Heart right ventricle (tissue), 16 donors: ENCODE results near the gene LHX3. TPM values are rescaled to one million over a fixed set of nuclear protein-coding genes. Genes with fewer than 3 reads are reported as not detected.

ENCODE experiments used
- ATAC-seq, 8 donors: fragments of 200-7000 bp; cut with Tn5 transposase; one replicate each; pipeline ENCODE4 v1.9.1; 2020; ENCODE audit warnings: mild to moderate bottlenecking in 8 of 8, moderate library complexity in 8 of 8, moderate number of reproducible peaks in 1 of 8
- DNase-seq, 2 donors: peaks; one replicate each; pipeline ENCODE4 v3.0.0-alpha.2; 2020
- H3K27ac ChIP-seq, 10 donors: fragments of 200-600 bp; sonication (generic) in 2 of 10; one replicate each; pipeline versions ENCODE4 v1.5.0 to v1.8.0; 2020 to 2022; ENCODE audit warnings: mild to moderate bottlenecking in 3 of 10
- H3K27me3 ChIP-seq, 7 donors: fragments of 200-600 bp; one replicate each; pipeline ENCODE4 v1.8.0; 2021 to 2022; ENCODE audit warnings: mild to moderate bottlenecking in 2 of 7
- H3K36me3 ChIP-seq, 9 donors: fragments of 200-600 bp; sonication (generic) in 1 of 9; one replicate each; pipeline versions ENCODE4 v1.5.0 to v1.8.0; 2020 to 2022; ENCODE audit warnings: mild to moderate bottlenecking in 2 of 9
- H3K4me1 ChIP-seq, 9 donors: fragments of 200-600 bp; sonication (generic) in 1 of 9; one replicate each; pipeline versions ENCODE4 v1.5.0 to v1.8.0; 2020 to 2022; ENCODE audit warnings: mild to moderate bottlenecking in 4 of 9
- H3K4me3 ChIP-seq, 10 donors: fragments of 200-600 bp; sonication (generic) in 2 of 10; one replicate each; pipeline versions ENCODE4 v1.5.0 to v1.8.0; 2020 to 2022; ENCODE audit warnings: mild to moderate bottlenecking in 7 of 10, moderate library complexity in 2 of 10
- H3K9me3 ChIP-seq, 11 donors: fragments of 200-600 bp in 10 of 11; sonication (generic) in 2 of 11; one replicate each; pipeline versions ENCODE4 v1.5.0 to v1.8.0; 2013 to 2022; ENCODE audit warnings: mild to moderate bottlenecking in 2 of 11, control low read depth in 1 of 11, moderate library complexity in 1 of 11
- WGBS, 2 donors: extraction: QIAGEN DNeasy Blood & Tissue Kit; methylation state at CpG; one replicate each; pipeline ENCODE4 v1.1.7; 2013; ENCODE audit warnings: inconsistent platforms in 1 of 2; 5-methylcytosine and 5-hydroxymethylcytosine counted together
- intact Hi-C, 10 donors: fragments of 100-400 bp; cut with DNase I; formaldehyde crosslinking; loops; one replicate each; pipeline versions ENCODE4 v1.11.1 to v1.14.2; 2022
- polyA plus RNA-seq, 2 donors: library from polyadenylated mRNA; stranded (reverse); fragments of 200-250 nt; gene quantifications; one replicate each; pipeline ENCODE4 v1.2.3, GENCODE V29; 2013
- total RNA-seq, 10 donors: library from RNA; stranded (reverse); fragmentation: NEBNext Ultra II Directional in 3 of 10; extraction: Animal tissue kit (Norgen Biotek cat#: 25700) in 3 of 10; gene quantifications; one replicate each; pipeline versions ENCODE4 v1.2.1 to v1.2.4, GENCODE V29; 2021 to 2023
- TF ChIP-seq, protein P1 (sequence below), 9 donors: fragments of 200-600 bp; sonication (generic) in 2 of 9; IDR thresholded peaks; one replicate each; pipeline versions ENCODE4 v1.5.0 to v1.8.0; 2021 to 2022; ENCODE audit warnings: antibody characterized with exemption in 9 of 9, mild to moderate bottlenecking in 5 of 9, moderate library complexity in 1 of 9
- donor health status: Arrhythmogenic right ventricular cardiomyopathy.
- donor health status: ischemic (EF 13 %, LVEDD 7.1; RV severe dilation, severe dysfunction).
- donor health status: healthy with polysubstance abuse.
- donor health status: DM: no; HTN: yes; CAD: no.
- donor health status: DM: no; HTN: no; CAD: no.
- donor health status: ischemic (EF 25% LVEDD 6.9; RV normal size, moderate dysfunction).
- donor health status: ischemic (EF 25% LVEDD 5.7; RV mildly dilated, moderate dysfunction).
- donor health status: healthy.
- donor health status: DM: yes; HTN: yes; CAD: no.
- donor health status: Ischemic cardiomyopathy.
- donor health status: ischemic (EF 35%, LVEDD 5.7; RV mildly dilated, moderate dysfunction).
- donor health status: nonischemic (EF 11% LVEDD 7.7; RV severe dilation, severe dysfunction).
- donor health status: DM: yes; HTN: yes; CAD: no.
- donor health status: PGD.
- donor health status: ischemic (EF 29% LVEDD 5.4; RV normal size, mild dysfunction).
- donor health status: nonischemic (EF 23%, LVEDD 6.1; RV moderate dilation, normal function).

Gene LHX3
- total and polyA plus RNA-seq, 12 donors, result not detected

DNA sequence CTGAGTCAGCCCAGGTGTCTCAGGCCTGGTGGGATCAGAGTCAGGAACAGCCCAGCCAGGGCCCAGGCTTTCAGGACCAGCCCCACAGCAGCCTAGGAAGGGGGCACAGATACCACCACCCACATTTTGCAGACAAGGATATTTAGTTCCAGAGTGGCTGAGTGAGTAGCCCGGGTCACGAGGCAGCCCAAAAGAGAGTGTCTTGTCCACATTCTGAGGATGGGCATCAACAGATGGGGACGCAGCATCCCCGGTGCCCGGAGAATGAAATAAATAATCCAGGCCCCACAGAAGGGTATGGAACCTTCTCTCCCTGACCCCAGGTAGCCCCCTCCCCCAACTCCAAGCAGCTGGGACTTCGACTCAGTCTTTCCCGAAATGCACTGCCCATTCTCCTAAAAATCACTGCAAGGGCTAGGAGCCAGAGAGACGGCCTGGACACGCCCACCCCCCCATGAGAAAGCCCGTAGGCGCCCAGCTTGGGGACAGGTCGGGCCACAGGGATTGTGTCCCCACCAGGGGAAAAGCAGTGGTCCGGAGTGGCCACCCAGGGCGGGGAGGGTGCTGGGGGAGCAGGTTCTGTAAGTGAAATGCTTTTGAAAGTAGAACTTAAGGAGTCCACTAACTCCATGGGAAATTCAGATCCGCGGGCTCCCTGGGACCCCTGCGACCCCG lies 6.9 kb downstream of the LHX3 start:
- WGBS, 2 donors, result 9 to 15% methylated on average over 18 of the region's 18 CpGs
- no peak overlapping the region for H3K27ac ChIP-seq
- ATAC-seq (no peak), DNase-seq (no peak)
- H3K4me1 ChIP-seq, result peaks cover 0 to 15% (median 0%) of the 10 kb centered on the region in 9 donors
- H3K9me3 ChIP-seq, result no peaks in the 10 kb centered on the region
- H3K4me3 ChIP-seq, result no peak overlapping the region
- H3K27me3 ChIP-seq, result peaks cover 84 to 100% (median 99%) of the 10 kb centered on the region in 7 donors
- intact Hi-C loops, result no loop called here
- H3K36me3 ChIP-seq, result no peaks in the 10 kb centered on the region
- TF ChIP-seq, protein P1, sequence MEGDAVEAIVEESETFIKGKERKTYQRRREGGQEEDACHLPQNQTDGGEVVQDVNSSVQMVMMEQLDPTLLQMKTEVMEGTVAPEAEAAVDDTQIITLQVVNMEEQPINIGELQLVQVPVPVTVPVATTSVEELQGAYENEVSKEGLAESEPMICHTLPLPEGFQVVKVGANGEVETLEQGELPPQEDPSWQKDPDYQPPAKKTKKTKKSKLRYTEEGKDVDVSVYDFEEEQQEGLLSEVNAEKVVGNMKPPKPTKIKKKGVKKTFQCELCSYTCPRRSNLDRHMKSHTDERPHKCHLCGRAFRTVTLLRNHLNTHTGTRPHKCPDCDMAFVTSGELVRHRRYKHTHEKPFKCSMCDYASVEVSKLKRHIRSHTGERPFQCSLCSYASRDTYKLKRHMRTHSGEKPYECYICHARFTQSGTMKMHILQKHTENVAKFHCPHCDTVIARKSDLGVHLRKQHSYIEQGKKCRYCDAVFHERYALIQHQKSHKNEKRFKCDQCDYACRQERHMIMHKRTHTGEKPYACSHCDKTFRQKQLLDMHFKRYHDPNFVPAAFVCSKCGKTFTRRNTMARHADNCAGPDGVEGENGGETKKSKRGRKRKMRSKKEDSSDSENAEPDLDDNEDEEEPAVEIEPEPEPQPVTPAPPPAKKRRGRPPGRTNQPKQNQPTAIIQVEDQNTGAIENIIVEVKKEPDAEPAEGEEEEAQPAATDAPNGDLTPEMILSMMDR (IDR thresholded peaks at IDR 0.05), result no peak

DNA sequence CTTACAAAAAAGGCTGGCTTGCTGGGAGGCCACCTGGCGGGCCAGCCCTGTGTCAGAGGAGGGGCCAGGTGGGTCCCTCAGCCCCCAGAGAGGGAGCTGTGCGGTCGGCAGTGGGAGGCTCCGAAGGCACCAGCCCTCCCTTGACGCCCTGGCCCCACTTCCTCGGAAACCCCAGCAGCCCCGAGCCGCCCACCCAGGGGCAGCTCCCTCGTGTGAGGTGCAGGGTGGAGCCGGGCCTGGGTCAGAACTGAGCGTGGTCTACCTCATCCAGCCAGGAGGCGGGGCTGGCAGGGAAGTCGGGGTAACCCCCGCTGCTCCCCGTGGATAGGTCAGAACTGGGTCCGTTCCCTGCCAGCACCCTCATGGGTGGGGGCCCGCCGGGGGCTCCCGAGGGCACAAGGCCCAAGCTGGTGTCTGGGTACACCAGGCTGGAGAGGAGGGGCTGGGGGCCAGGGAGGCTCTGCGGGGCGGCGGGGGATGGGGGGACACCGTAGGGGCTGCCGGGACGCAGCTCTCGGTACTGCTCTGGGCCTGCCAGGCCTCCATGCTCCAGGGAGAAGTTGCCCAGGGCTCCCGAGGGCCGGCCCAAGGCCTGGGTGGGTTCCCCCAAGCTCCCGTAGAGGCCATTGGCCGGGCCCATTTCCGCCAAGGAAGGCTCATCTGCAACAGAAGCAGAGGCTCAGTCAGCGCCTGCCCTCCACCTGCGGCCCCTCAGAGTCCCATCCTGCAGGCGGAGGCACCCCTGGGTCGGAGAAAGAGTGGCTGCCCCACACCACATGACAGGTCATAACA lies 7.6 kb downstream of the LHX3 start:
- 4 to 5% methylated on average over 35 of the region's 35 CpGs for WGBS, 2 donors
- ATAC-seq (no peak), DNase-seq (no peak)
- no peak overlapping the region for H3K4me3 ChIP-seq
- no peak overlapping the region for H3K27ac ChIP-seq
- TF ChIP-seq, protein P1 (IDR thresholded peaks at IDR 0.05), result no peak
- peaks cover 0 to 15% (median 4%) of the 10 kb centered on the region in 9 donors for H3K4me1 ChIP-seq
- H3K27me3 ChIP-seq, result peaks cover 82 to 100% (median 100%) of the 10 kb centered on the region in 7 donors
- no peaks in the 10 kb centered on the region for H3K36me3 ChIP-seq
- no peaks in the 10 kb centered on the region for H3K9me3 ChIP-seq
- intact Hi-C loops, result no loop called here

DNA sequence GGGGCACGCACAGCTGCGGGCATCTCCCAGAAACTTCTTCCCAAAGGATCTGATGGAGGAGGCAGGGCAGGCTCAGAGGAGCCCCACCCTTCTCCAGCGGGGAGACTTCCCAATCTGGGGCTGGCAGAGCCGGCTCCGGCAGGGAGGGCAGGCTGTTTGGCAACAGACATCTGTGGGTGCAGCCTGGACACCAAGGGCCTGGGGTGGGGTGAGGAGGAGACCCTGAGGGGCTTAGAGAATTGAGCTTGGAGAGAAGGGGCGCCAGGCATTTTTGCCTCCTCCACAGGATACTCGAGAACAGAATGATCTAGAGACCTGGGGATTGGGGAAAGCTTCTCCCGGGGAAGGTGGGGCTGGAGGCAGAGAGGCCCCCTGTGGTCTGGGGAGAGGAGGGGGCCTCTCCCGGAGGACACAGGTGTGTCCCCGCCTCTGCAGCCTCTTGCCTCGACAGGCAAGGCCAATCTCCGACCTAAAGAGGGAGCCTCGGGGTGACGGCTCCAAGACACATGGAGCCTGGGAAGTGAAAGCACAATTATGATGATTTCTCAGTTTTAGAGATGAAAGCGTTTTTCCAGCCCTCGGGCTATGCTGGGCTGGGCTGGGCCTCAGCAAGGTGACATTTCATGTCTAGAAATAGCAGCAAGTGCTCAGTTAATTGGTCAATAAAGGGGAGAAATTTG lies 8.4 kb downstream of the LHX3 start:
- H3K27me3 ChIP-seq, result peaks cover 76 to 100% (median 100%) of the 10 kb centered on the region in 7 donors
- H3K27ac ChIP-seq, result no peak overlapping the region
- 1 to 3% methylated on average over 16 of the region's 16 CpGs for WGBS, 2 donors
- intact Hi-C loops, result no loop called here
- DNase-seq, result no peak
- ATAC-seq, result no peak
- no peak overlapping the region for H3K4me3 ChIP-seq
- TF ChIP-seq, protein P1 (IDR thresholded peaks at IDR 0.05), result no peak
- no peaks in the 10 kb centered on the region for H3K9me3 ChIP-seq
- no peaks in the 10 kb centered on the region for H3K36me3 ChIP-seq
- peaks cover 0 to 15% (median 4%) of the 10 kb centered on the region in 9 donors for H3K4me1 ChIP-seq

DNA sequence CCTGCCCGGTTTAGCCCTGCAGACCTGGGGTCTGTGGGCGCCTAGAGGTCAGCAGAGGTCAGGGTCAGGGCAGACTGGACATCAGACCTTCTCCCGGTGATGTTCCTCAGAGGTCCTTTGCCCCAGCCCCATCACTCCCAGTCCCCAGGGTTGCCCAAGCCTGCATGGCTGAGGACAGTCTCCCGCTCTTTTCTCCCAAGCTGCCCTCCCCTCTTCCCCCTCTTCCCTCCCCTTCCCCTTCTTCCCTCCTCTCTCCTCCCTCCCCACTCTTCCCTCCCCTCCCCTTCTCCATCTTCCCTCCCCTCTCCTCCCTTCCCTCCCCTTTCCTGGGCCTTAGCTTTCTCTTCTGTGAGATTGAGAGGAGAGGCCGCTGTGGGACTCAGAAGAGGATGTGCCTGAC lies 10.4 kb downstream of the LHX3 start:
- WGBS, 2 donors, result 2 to 8% methylated on average over 5 of the region's 5 CpGs
- no peak overlapping the region for H3K4me3 ChIP-seq
- no peak for ATAC-seq
- DNase-seq, result no peak
- no peak overlapping the region for H3K27ac ChIP-seq
- H3K9me3 ChIP-seq, result no peaks in the 10 kb centered on the region
- intact Hi-C loops, result no loop called here
- TF ChIP-seq, protein P1 (IDR thresholded peaks at IDR 0.05), result no peak
- H3K4me1 ChIP-seq, result peaks cover 0 to 14% (median 4%) of the 10 kb centered on the region in 9 donors
- no peaks in the 10 kb centered on the region for H3K36me3 ChIP-seq
- peaks cover 63 to 100% (median 100%) of the 10 kb centered on the region in 7 donors for H3K27me3 ChIP-seq
